ENCODE results near the gene PRR16. TPM values are rescaled to one million over a fixed set of nuclear protein-coding genes. Genes with fewer than 3 reads are reported as not detected.

Gene PRR16
- total RNA-seq, 4 donors from 2014 or later = 2.7 to 7.0 (median 3.7) TPM

DNA sequence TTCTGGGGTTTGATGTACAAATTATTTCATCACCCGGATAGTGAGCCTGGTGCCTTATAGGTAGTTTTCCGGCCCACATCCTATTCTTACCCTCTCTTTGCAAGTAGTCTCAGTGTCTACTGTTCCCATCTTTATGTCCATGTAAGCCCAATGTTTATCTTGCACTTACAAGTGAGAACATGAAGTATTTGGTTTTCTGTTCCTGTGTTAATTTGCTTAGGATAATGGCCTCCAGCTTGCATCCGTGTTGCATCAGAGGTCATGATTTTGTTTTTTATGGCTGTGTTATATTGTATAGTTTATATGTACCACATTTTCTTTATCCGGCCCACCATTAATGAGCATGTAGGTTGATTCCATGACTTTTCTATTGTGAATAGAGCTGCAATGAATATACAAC, 136.5 kb downstream of the PRR16 start:
- H3K4me1 ChIP-seq = no peaks in the 10 kb centered on the region
- H3K4me3 ChIP-seq = no peak overlapping the region
- H3K9me3 ChIP-seq = peaks cover 0 to 4% (median 0%) of the 10 kb centered on the region in 3 donors
- TF ChIP-seq POLR2A (IDR thresholded peaks at IDR 0.05) (no peak), POLR2AphosphoS5 (IDR thresholded peaks at IDR 0.05) (no peak), EP300 (IDR thresholded peaks at IDR 0.05) (no peak)
- TF ChIP-seq, protein P1, sequence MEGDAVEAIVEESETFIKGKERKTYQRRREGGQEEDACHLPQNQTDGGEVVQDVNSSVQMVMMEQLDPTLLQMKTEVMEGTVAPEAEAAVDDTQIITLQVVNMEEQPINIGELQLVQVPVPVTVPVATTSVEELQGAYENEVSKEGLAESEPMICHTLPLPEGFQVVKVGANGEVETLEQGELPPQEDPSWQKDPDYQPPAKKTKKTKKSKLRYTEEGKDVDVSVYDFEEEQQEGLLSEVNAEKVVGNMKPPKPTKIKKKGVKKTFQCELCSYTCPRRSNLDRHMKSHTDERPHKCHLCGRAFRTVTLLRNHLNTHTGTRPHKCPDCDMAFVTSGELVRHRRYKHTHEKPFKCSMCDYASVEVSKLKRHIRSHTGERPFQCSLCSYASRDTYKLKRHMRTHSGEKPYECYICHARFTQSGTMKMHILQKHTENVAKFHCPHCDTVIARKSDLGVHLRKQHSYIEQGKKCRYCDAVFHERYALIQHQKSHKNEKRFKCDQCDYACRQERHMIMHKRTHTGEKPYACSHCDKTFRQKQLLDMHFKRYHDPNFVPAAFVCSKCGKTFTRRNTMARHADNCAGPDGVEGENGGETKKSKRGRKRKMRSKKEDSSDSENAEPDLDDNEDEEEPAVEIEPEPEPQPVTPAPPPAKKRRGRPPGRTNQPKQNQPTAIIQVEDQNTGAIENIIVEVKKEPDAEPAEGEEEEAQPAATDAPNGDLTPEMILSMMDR (IDR thresholded peaks at IDR 0.05) = no peak
- no peak for ATAC-seq
- H3K36me3 ChIP-seq = no peaks in the 10 kb centered on the region
- no peak overlapping the region for H3K27ac ChIP-seq
- WGBS, 2 donors (ENCODE audit: low coverage in 1 of 2) = 88 to 93% methylated on average over 3 to 4 of the region's 4 CpGs
- H3K27me3 ChIP-seq = no peaks in the 10 kb centered on the region

DNA sequence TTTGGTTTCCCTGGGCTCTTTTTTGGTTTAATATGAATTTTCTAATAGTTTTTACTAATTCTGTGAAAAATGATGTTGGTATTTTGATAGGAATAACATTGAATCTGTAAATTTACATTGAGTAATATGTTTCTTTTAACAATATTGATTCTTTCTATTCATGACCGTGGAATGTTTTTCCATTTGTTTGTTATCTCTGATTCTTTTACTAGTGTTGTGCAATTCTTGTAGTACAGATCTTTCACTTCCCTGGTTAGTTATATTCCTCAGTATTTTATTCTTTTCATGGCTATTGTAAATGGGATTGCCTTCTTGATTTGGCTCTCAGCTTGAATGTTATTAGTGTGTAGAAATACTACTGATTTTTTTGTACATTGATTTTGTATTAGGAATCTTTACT, 137.9 kb downstream of the PRR16 start:
- ATAC-seq = no peak
- H3K9me3 ChIP-seq = peaks cover 0 to 4% (median 0%) of the 10 kb centered on the region in 3 donors
- no peaks in the 10 kb centered on the region for H3K4me1 ChIP-seq
- no peaks in the 10 kb centered on the region for H3K27me3 ChIP-seq
- 91 to 100% methylated on average over 1 of the region's 1 CpG for WGBS, 2 donors (ENCODE audit: low coverage in 1 of 2)
- H3K4me3 ChIP-seq = no peak overlapping the region
- TF ChIP-seq POLR2A (IDR thresholded peaks at IDR 0.05) = no peak
- no peak for TF ChIP-seq POLR2AphosphoS5 (IDR thresholded peaks at IDR 0.05)
- TF ChIP-seq, protein P1 (IDR thresholded peaks at IDR 0.05) = no peak
- no peak for TF ChIP-seq EP300 (IDR thresholded peaks at IDR 0.05)
- H3K27ac ChIP-seq = no peak overlapping the region
- no peaks in the 10 kb centered on the region for H3K36me3 ChIP-seq

DNA sequence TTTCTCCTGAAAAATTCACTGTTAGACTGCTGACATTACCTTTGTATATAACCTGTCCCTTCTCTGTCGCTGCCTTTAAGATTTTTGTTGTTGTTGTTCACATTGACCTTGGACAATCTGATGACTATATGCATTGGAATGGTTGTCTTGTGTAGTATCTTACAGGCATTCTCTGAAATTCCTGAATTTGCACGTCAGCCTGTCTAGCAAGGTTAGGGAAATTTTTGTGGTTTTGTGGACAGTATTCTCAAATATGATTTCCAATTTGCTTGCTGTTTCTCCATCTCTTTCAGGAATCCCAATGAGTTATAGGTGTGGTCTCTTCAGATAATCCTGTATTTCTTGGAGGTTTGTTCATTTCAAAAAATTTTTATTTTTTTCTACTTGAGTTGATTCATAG, 140.8 kb downstream of the PRR16 start:
- Histone ChIP-seq H3K4me3 (no peak overlapping the region), H3K27ac (no peak overlapping the region), H3K27me3 (no peaks in the 10 kb centered on the region), H3K9me3 (peaks cover 0 to 4% (median 0%) of the 10 kb centered on the region in 3 donors), H3K36me3 (no peaks in the 10 kb centered on the region), H3K4me1 (no peaks in the 10 kb centered on the region)
- no peak for ATAC-seq
- TF ChIP-seq, protein P1 (IDR thresholded peaks at IDR 0.05) = no peak
- no peak for TF ChIP-seq POLR2A (IDR thresholded peaks at IDR 0.05)
- no peak for TF ChIP-seq EP300 (IDR thresholded peaks at IDR 0.05)
- no peak for TF ChIP-seq POLR2AphosphoS5 (IDR thresholded peaks at IDR 0.05)
- 92 to 95% methylated on average over 2 of the region's 2 CpGs for WGBS, 2 donors (ENCODE audit: low coverage in 1 of 2)

DNA sequence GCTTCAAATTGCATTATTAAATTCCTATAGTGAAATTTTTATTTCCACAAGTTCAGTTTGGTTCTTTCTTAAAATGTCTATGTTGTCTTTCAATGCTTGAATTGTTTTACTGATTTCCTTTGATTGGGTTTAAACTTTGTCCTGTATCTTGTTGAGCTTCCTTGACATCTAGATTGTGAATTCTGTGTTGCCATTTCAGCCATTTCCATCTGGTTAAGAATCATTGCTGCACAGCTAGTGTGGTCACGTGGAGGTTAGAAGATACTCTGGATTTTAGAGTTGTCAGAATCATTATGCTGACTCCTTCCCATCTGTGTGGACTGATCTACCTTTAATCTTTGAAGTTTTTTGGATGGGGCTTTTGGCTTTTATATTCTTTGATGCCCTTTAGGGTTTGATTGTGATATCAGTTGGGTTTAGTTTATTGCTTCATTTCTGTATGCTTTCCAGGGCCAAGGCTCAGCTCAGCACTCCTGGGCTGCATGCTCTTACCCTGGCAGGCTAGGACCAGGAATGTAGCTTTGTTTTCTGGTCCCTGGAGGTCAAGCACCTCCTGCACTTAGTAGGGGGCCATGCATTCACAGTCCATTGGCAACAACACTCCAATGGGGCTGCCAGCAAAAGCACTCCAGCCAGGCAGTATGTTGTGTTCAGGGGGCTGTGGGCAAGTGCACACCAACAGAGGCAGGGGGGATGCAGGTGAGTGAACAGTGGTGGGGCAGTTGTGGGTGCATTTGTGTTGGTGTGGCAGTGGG, 141.4 kb downstream of the PRR16 start:
- Histone ChIP-seq H3K4me1 (no peaks in the 10 kb centered on the region), H3K9me3 (peaks cover 0 to 4% (median 0%) of the 10 kb centered on the region in 3 donors), H3K27ac (no peak overlapping the region), H3K27me3 (no peaks in the 10 kb centered on the region), H3K4me3 (no peak overlapping the region), H3K36me3 (no peaks in the 10 kb centered on the region)
- no peak for ATAC-seq
- TF ChIP-seq, protein P1 (IDR thresholded peaks at IDR 0.05) = no peak
- TF ChIP-seq POLR2AphosphoS5 (IDR thresholded peaks at IDR 0.05) (no peak), POLR2A (IDR thresholded peaks at IDR 0.05) (no peak), EP300 (IDR thresholded peaks at IDR 0.05) (no peak)
- WGBS, 2 donors (ENCODE audit: low coverage in 1 of 2) = 78% methylated on average over 1 of the region's 1 CpG; no CpG with 5 or more reads in 1 of the 2 donors

DNA sequence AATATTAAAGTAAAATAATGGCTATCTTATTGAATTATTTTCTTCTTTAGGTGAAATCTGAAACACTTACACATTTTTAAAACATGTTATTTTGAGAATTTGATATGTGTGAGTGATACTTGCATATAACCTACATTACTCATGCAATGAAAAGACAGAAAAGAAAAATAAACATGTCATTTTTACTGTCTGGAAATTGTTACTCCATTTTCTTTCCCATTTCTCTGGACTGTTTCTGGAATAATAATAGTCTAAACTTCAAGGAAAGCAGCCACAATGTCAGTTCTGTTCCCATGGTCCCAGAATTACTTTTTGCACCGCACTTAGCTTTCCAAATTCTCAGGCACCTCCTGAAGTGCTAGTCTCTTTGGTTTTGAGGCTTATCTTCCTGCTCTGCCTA, 145.5 kb downstream of the PRR16 start:
- Histone ChIP-seq H3K27ac (no peak overlapping the region), H3K4me1 (peaks cover 0 to 14% (median 0%) of the 10 kb centered on the region in 3 donors), H3K36me3 (no peaks in the 10 kb centered on the region), H3K27me3 (no peaks in the 10 kb centered on the region), H3K4me3 (no peak overlapping the region), H3K9me3 (no peaks in the 10 kb centered on the region)
- TF ChIP-seq EP300 (IDR thresholded peaks at IDR 0.05) (no peak), POLR2A (IDR thresholded peaks at IDR 0.05) (no peak), POLR2AphosphoS5 (IDR thresholded peaks at IDR 0.05) (no peak)
- TF ChIP-seq, protein P1 (IDR thresholded peaks at IDR 0.05) = no peak
- no peak for ATAC-seq
- WGBS, 2 donors (ENCODE audit: low coverage in 1 of 2) = 100% methylated on average over 1 of the region's 1 CpG
